Measurements from ENCODE around the gene EDC3.

DNA sequence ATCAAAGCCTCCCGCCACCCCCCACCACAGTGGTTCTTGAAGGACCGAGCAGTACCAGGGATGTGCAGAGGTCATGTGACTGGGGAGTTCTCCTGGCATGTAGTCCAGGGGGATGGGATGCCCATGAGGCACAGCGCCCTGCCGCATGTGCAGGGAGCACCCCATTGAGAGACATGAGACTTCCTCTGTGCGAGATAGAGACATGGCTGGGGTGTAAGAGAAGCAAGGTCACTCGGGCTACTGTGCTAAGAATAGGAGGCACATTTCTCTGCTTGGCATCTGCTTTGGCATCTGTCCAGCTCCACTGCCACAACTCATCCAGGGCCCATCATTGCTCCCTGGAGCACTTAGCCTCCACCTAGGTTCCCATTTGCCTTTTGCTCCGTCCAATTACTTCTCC, 31.9 kb upstream of the EDC3 start:
- TF ChIP-seq, protein P1, sequence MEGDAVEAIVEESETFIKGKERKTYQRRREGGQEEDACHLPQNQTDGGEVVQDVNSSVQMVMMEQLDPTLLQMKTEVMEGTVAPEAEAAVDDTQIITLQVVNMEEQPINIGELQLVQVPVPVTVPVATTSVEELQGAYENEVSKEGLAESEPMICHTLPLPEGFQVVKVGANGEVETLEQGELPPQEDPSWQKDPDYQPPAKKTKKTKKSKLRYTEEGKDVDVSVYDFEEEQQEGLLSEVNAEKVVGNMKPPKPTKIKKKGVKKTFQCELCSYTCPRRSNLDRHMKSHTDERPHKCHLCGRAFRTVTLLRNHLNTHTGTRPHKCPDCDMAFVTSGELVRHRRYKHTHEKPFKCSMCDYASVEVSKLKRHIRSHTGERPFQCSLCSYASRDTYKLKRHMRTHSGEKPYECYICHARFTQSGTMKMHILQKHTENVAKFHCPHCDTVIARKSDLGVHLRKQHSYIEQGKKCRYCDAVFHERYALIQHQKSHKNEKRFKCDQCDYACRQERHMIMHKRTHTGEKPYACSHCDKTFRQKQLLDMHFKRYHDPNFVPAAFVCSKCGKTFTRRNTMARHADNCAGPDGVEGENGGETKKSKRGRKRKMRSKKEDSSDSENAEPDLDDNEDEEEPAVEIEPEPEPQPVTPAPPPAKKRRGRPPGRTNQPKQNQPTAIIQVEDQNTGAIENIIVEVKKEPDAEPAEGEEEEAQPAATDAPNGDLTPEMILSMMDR (IDR thresholded peaks at IDR 0.05), result no peak
- TF ChIP-seq POLR2A (IDR thresholded peaks at IDR 0.05), result no peak
